CD14-positive monocyte (primary cell): ENCODE data around the gene INO80D. TPM values are rescaled to one million over a fixed set of nuclear protein-coding genes. Genes with fewer than 3 reads are reported as not detected.

Experiments
- DNase-seq, 3 donors: peaks; one replicate each; pipeline ENCODE4 v3.0.0-alpha.2; 2011 to 2022
- H2AFZ ChIP-seq: 2 replicates; pipeline ENCODE4 v1.6.0; 2012; ENCODE audit warnings: mild to moderate bottlenecking, low read depth, low read length, inconsistent platforms; ENCODE audit not compliant: insufficient read depth, poor library complexity, severe bottlenecking
- H3K27ac ChIP-seq, 2 donors: 1 replicate in 1 of 2; 2 replicates in 1 of 2; pipeline ENCODE4 v1.5.1; 2012 to 2013; ENCODE audit warnings: low read length in 2 of 2, control low read depth in 1 of 2, inconsistent platforms in 1 of 2, low read depth in 1 of 2, mild to moderate bottlenecking in 1 of 2
- H3K27me3 ChIP-seq, 2 donors: one replicate each; pipeline versions ENCODE4 v1.6.0 to v1.6.1; 2011 to 2013; ENCODE audit warnings: low read length in 2 of 2; ENCODE audit not compliant: control insufficient read depth in 2 of 2, insufficient read depth in 2 of 2
- H3K36me3 ChIP-seq, 2 donors: replicated peaks in 1 of 2; 1 replicate in 1 of 2; 2 replicates in 1 of 2; pipeline versions ENCODE4 v1.5.1 to v1.6.1; 2012 to 2013; ENCODE audit warnings: low read length in 2 of 2, control low read depth in 1 of 2, inconsistent platforms in 1 of 2, mild to moderate bottlenecking in 1 of 2; ENCODE audit not compliant: insufficient read depth in 2 of 2, control insufficient read depth in 1 of 2
- H3K4me1 ChIP-seq, 2 donors: 1 replicate in 1 of 2; 2 replicates in 1 of 2; pipeline versions ENCODE4 v1.5.1 to v1.6.1; 2012 to 2013; ENCODE audit warnings: low read length in 2 of 2, control low read depth in 1 of 2, inconsistent platforms in 1 of 2, mild to moderate bottlenecking in 1 of 2, moderate library complexity in 1 of 2; ENCODE audit not compliant: insufficient read depth in 2 of 2, control insufficient read depth in 1 of 2
- H3K4me2 ChIP-seq: replicated peaks from 2 replicates; pipeline ENCODE3; 2012; ENCODE audit warnings: low read length, moderate library complexity, mild to moderate bottlenecking; ENCODE audit not compliant: poor library complexity, severe bottlenecking; ENCODE audit errors: extremely low read depth
- H3K4me3 ChIP-seq, 3 experiments: fragments of 200-600 bp in 1 of 3; sonication (generic) in 1 of 3; replicated peaks in 1 of 3; 1 replicate in 2 of 3; 2 replicates in 1 of 3; pipeline ENCODE4 v1.5.1; 2011 to 2013; ENCODE audit warnings: low read length in 3 of 3, mild to moderate bottlenecking in 3 of 3, control low read depth in 2 of 3, low read depth in 2 of 3, inconsistent platforms in 1 of 3, moderate library complexity in 1 of 3
- H3K79me2 ChIP-seq: 2 replicates; pipeline ENCODE4 v1.6.0; 2012; ENCODE audit warnings: mild to moderate bottlenecking, control low read depth, inconsistent platforms, low read length, moderate library complexity; ENCODE audit not compliant: insufficient read depth
- H3K9ac ChIP-seq: 2 replicates; pipeline ENCODE4 v1.6.0; 2017; ENCODE audit warnings: low read length, mild to moderate bottlenecking; ENCODE audit not compliant: insufficient read depth, poor library complexity, severe bottlenecking
- H3K9me3 ChIP-seq, 2 donors: replicated peaks in 1 of 2; 1 replicate in 1 of 2; 2 replicates in 1 of 2; pipeline versions ENCODE4 v1.5.1 to v1.6.1; 2012 to 2013; ENCODE audit warnings: low read length in 2 of 2, control low read depth in 1 of 2; ENCODE audit not compliant: control insufficient read depth in 1 of 2, insufficient read depth in 1 of 2
- H4K20me1 ChIP-seq: 2 replicates; pipeline ENCODE4 v1.6.0; 2012; ENCODE audit warnings: mild to moderate bottlenecking, low read length, control low read depth, moderate library complexity; ENCODE audit not compliant: insufficient read depth
- H3K27ac Mint-ChIP-seq, 7 donors: one replicate each; pipeline ENCODE4 v1.8.0; 2020; ENCODE audit warnings: mild to moderate bottlenecking in 7 of 7, mixed read lengths in 7 of 7, moderate library complexity in 6 of 7, inconsistent platforms in 2 of 7
- H3K27me3 Mint-ChIP-seq, 3 donors: one replicate each; pipeline ENCODE4 v1.8.0; 2021 to 2022; ENCODE audit warnings: low read depth in 3 of 3, mild to moderate bottlenecking in 3 of 3, mixed read lengths in 3 of 3, moderate library complexity in 3 of 3, inconsistent platforms in 1 of 3
- H3K36me3 Mint-ChIP-seq, 2 donors: one replicate each; pipeline ENCODE4 v1.8.0; 2020; ENCODE audit warnings: mixed read lengths in 2 of 2, inconsistent platforms in 1 of 2, mild to moderate bottlenecking in 1 of 2
- H3K4me1 Mint-ChIP-seq: one replicate; pipeline ENCODE4 v1.8.0; 2020; ENCODE audit warnings: mild to moderate bottlenecking, mixed read lengths
- H3K4me3 Mint-ChIP-seq, 2 donors: one replicate each; pipeline ENCODE4 v1.8.0; 2020; ENCODE audit warnings: mild to moderate bottlenecking in 2 of 2, mixed read lengths in 2 of 2, moderate library complexity in 1 of 2
- H3K9me3 Mint-ChIP-seq, 7 donors: one replicate each; pipeline ENCODE4 v1.8.0; 2020 to 2022; ENCODE audit warnings: mixed read lengths in 7 of 7, mild to moderate bottlenecking in 6 of 7, moderate library complexity in 6 of 7, inconsistent platforms in 2 of 7
- WGBS: methylation state at CpG from one replicate; pipeline ENCODE4 v1.1.5; 2013; ENCODE audit warnings: missing lambda C conversion rate; ENCODE audit not compliant: insufficient coverage; 5-methylcytosine and 5-hydroxymethylcytosine counted together
- intact Hi-C, 2 donors: fragments of 100-400 bp; cut with micrococcal nuclease; formaldehyde crosslinking; loops; one replicate each; pipeline versions ENCODE4 v1.15.0 to v1.15.1; 2023
- polyA plus RNA-seq, 3 donors: library from polyadenylated mRNA; depleted of rRNA in 1 of 3; unstranded in 2 of 3; stranded (reverse) in 1 of 3; fragments of 300-500 nt in 2 of 3; fragments of >200 nt in 1 of 3; fragmentation: Illumina TruSeq in 2 of 3; gene quantifications; 1 replicate in 2 of 3; 2 replicates in 1 of 3; pipeline ENCODE4 v1.2.3, GENCODE V29; 2012 to 2021
- TF ChIP-seq, protein P1 (sequence below): fragments of 200-600 bp; IDR thresholded peaks from one replicate; pipeline ENCODE4 v1.8.0; 2022; ENCODE audit warnings: antibody characterized with exemption, mild to moderate bottlenecking

The INO80D gene
- polyA plus RNA-seq, 3 donors: 3.8 to 6.1 (median 4.4) TPM

GRCh38 chr2:206088248-206088647 lies 2.3 kb upstream of the INO80D start:
- Histone ChIP-seq H3K9me3 (no peaks in the 10 kb centered on the region), H3K36me3 (peaks cover 0 to 3% of the 10 kb centered on the region in 2 donors), H3K79me2 (peaks cover 67% of the 10 kb centered on the region), H3K9ac (no peak overlapping the region), H3K4me3 (no peak overlapping the region), H4K20me1 (no peaks in the 10 kb centered on the region), H3K4me2 (no peak overlapping the region), H3K27ac (no peak overlapping the region), H3K4me1 (peaks cover 21 to 39% of the 10 kb centered on the region in 2 donors), H2AFZ (no peak overlapping the region), H3K27me3 (no peaks in the 10 kb centered on the region)
- peaks cover 29% of the 10 kb centered on the region for H3K4me1 Mint-ChIP-seq
- TF ChIP-seq, protein P1, sequence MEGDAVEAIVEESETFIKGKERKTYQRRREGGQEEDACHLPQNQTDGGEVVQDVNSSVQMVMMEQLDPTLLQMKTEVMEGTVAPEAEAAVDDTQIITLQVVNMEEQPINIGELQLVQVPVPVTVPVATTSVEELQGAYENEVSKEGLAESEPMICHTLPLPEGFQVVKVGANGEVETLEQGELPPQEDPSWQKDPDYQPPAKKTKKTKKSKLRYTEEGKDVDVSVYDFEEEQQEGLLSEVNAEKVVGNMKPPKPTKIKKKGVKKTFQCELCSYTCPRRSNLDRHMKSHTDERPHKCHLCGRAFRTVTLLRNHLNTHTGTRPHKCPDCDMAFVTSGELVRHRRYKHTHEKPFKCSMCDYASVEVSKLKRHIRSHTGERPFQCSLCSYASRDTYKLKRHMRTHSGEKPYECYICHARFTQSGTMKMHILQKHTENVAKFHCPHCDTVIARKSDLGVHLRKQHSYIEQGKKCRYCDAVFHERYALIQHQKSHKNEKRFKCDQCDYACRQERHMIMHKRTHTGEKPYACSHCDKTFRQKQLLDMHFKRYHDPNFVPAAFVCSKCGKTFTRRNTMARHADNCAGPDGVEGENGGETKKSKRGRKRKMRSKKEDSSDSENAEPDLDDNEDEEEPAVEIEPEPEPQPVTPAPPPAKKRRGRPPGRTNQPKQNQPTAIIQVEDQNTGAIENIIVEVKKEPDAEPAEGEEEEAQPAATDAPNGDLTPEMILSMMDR: no peak
- DNase-seq: no peak
- peaks cover 8% of the 10 kb centered on the region in 2 donors for H3K36me3 Mint-ChIP-seq
- intact Hi-C loops: loop anchor here (5.0 kb wide), 1 partner anchor 69 kb away; the partner anchor contains the start of genes EEF1B2 (in 2 of the 2) and NDUFS1 (in 2 of the 2)
- H3K27me3 Mint-ChIP-seq: no peaks in the 10 kb centered on the region
- peak overlapping the region in 3 of 7 donors; percentile 11 to 37 (median 13) for H3K27ac Mint-ChIP-seq
- H3K9me3 Mint-ChIP-seq: peaks cover 0 to 2% (median 0%) of the 10 kb centered on the region in 7 donors
- H3K4me3 Mint-ChIP-seq: no peak overlapping the region

DNA sequence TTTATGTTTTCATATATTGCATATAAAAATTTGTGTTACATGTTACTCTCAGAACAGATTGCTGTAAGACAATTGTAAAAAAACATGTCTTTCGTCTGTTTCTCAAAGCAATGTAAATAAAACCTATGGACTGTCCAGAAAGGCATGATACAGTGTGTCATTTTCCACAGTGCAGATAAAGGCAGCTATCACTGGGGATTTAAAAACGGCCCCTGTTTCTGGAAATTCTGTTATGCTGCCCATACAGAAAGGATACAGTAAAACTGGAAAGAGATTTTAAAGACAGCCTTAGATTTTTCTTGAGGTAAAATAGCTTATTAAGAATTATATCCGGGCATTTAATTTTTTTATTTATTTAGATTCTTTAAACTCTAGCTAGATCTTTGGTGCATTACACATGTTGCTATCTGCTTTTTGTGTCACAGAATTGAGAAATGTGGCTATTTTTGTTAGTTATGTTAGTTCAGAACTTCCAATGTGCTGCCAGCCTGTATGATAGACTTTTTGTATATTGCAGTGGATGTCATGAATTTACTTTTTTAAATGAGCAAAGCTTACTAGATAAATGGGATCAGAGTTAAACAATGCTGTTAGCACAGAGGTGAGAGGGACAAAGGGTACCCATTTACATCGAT lies 859 bp upstream of the INO80D start:
- Histone ChIP-seq H3K79me2 (peaks cover 81% of the 10 kb centered on the region), H3K27ac (peak overlapping the region; percentile 96 to 100), H3K4me3 (peak overlapping the region; percentile 79 to 88 (median 88)), H3K27me3 (no peaks in the 10 kb centered on the region), H3K9ac (peak overlapping the region; percentile 99), H3K4me1 (peaks cover 21 to 39% of the 10 kb centered on the region in 2 donors), H2AFZ (peak overlapping the region; percentile 90), H4K20me1 (no peaks in the 10 kb centered on the region), H3K9me3 (no peaks in the 10 kb centered on the region), H3K36me3 (peaks cover 0 to 3% of the 10 kb centered on the region in 2 donors), H3K4me2 (peak overlapping the region; percentile 87)
- WGBS: no CpG with 5 or more reads among the region's 4 CpGs
- Mint-ChIP-seq H3K27me3 (no peaks in the 10 kb centered on the region), H3K4me3 (peak overlapping the region; percentile 9 to 99), H3K36me3 (peaks cover 5 to 8% of the 10 kb centered on the region in 2 donors), H3K27ac (peak overlapping the region in 5 of 7 donors; percentile 16 to 96 (median 56)), H3K4me1 (peaks cover 29% of the 10 kb centered on the region), H3K9me3 (peaks cover 0 to 2% (median 0%) of the 10 kb centered on the region in 7 donors)
- no peak for DNase-seq
- intact Hi-C loops: loop anchor here (5.0 kb wide), 1 partner anchor 70 kb away; the partner anchor contains the start of genes EEF1B2 (in 2 of the 2) and NDUFS1 (in 2 of the 2)
- TF ChIP-seq, protein P1: no peak
